Skeletal muscle cell (primary cell): ENCODE measurements around the gene MOBP.
A peak's percentile ranks its signal among the peaks of the same experiment; 100 is the strongest.

Experiments used
- DNase-seq: peaks from one replicate; pipeline ENCODE4 v3.0.0-alpha.2; 2010; ENCODE audit warnings: low read depth
- H3K4me3 ChIP-seq: 2 replicates; pipeline ENCODE4 v1.5.1; 2011; ENCODE audit warnings: low read depth, mild to moderate bottlenecking, control low read depth, low read length, moderate library complexity

The MOBP gene

DNA sequence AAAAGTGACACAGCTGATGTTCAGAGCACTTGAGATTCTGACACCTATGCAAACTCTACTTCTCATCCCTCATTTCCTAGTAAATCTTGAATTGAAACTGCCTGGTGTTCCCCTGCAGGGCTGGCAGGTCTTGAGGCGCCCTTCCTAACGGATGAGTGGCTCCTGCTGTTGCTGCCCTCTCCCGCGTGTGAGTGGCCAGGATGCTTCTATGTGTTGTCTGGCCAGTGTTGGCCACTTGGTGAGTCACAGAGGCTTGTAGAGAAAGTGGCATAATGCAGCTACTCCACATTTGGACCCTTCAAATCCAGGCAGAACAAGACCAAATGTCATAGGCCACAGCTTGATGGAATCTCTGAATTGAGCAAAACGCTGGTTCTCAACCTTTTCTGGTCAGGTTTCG, 63.6 kb downstream of the MOBP start:
- no peak for DNase-seq
- no peak overlapping the region for H3K4me3 ChIP-seq

DNA sequence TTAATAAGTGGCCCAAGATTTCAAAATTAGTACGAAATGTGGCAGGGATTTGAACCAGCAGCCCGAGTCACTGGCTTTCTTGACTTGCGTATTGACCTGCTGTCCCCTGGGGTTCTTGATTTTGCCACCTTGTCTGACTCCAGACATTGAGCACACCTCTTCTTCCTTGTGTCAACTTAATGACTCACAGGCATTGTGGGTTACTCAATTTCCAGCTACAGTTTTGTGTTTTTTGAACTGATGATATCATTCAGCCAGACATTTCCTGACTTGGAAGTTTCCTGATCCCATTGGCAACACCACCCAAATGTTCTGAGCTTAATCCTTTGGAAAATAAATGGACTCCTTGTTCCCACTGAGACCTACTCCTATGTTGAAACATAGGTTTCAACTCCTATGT, 64.2 kb downstream of the MOBP start:
- peak; percentile 69 for DNase-seq
- H3K4me3 ChIP-seq = no peak overlapping the region

DNA sequence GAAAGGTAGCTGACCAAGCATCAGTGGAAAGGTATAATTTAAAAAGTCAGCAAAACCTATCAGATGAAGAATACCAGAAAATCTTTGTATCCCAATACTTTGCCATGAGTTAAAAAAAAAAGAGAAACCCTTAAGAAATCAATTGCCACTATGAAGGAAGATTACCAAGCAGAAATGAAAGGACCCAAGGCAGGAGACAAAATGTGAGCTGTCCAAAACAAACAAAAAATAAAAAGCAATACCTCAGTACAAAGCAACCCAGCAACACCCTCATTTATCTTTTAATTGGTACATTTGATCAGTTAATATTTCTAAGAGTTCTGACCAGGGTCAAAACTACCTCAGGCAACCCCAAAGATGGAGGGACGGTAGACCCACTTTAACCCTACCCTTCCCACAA, 65.3 kb downstream of the MOBP start:
- no peak overlapping the region for H3K4me3 ChIP-seq
- no peak for DNase-seq

DNA sequence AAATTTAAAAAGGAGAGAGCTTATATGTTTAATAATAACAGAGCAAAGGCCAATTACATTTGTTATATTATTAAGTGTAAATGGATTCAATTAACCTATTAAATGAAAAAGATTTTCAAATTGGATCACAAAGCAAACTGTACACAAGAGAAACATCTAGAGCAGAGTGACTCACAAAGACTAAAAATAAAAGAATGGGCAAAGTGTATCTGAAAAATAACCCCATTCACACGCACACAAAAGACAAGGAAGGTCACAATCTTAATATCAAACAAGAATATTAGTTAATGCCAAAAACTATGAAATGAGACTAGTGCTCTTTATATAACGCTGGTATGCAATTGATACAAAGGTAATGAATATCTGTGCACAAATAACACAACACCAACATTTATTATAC, 65.7 kb downstream of the MOBP start:
- no peak overlapping the region for H3K4me3 ChIP-seq
- no peak for DNase-seq

DNA sequence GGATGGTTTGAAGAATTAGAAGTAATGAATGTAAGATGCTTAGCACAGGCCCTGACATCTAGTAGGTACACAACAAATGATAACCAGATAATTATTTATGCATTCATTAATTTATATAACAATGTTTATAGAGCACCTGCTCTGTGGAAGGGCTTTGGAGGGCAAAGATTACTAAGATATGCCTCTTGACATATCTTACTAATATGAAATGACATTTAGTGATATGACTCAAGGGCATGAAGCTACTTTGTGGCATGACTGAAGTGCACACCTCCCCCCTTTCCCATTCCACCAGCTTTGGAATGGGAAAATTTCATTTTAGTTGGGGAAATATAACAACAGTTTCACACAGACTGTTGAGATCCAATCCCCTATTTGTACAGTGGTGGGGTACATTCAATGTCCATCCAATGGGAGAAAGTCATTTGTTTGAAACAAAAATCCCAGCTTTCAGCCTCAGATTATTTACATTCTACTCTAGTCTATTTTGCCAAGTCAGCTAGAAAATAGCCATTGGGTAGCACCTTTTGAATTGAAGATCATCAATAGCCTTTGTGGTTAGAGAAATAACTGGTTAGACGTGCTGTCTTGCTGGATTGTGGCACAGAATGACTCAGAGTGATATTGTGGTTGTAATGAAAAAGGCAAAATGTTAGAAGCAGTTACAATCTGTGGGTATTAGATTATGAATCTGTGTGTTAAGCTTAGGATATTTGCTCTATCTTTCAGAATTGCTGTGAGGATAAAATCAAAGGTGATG, 72.9 kb downstream of the MOBP start:
- no peak for DNase-seq
- H3K4me3 ChIP-seq = no peak overlapping the region

DNA sequence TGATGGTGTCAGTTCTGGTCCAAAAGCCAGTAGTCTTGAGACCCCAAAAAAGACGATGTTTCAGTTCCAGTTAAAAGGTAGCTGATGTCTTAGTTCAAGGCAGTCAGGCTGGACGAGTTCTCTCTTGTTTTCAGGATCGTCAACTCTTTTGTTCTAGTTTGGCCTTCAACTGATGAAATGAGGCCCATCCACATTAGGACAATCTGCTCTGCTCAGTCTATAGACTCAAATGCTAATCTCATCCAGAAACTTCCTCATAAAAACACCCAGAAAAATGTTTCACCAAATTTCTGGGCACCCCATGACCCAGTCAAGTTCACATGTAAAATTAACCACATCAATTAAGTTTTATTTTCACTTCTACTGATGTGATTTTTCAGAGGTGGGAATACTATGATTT, 74.0 kb downstream of the MOBP start:
- no peak for DNase-seq
- H3K4me3 ChIP-seq = no peak overlapping the region

DNA sequence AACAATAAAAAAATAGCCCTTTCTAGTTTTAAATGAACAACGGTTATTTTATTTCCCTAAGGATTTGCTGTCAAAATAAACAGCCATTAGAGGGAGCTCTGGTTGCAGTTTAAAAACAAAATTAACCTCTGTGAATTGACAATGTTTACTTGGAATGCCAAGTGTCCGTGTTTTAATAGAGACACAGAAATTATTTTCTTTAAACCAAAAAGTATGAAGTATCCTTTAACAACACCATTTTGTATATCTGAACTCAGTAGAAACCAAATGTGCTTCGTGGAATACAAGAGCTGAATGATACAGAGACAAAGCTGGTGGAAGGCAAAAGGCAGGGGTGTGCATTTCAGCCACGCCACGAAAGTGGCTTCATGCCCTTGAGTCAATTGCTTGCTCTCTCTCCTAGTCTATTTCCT, 74.4 kb downstream of the MOBP start:
- H3K4me3 ChIP-seq = no peak overlapping the region
- DNase-seq = no peak

DNA sequence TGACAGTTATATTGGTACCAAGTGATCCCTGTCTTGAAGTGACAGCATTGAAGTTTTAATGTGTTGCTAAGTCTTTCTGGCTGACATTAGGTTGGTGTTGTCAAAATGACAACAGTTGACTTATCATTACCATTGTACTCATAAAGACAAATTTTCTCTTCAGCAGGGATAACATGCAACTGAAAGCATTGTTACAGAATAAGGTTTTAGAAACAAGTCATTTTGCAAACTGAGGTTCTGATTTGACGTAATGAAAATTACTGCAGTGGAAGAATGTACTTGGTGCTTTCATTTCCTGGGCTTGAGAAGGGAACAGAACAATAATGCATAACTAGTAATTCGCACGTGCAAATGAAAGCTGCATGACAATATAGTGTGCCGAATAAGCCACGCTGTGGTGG, 75.1 kb downstream of the MOBP start:
- no peak overlapping the region for H3K4me3 ChIP-seq
- DNase-seq = no peak

DNA sequence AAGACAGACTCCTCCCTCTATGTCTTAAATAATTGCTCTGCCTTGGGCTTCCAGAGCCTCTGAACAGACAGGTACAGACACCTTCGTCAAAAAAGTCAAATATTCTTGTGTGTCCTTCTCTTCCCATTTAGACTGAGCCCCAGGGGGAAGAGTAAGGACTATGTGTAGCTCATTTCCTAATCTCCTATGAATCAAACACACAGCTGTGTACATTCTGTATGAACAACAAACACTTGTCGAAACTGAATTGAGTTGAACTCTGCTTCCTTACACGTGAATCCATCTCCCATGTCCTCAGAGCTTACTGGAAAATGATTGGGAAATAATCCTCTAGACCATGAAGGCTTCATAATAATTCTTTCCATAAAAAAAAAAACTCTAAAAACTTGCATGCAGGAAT, 80.8 kb downstream of the MOBP start:
- H3K4me3 ChIP-seq = no peak overlapping the region
- DNase-seq = no peak

DNA sequence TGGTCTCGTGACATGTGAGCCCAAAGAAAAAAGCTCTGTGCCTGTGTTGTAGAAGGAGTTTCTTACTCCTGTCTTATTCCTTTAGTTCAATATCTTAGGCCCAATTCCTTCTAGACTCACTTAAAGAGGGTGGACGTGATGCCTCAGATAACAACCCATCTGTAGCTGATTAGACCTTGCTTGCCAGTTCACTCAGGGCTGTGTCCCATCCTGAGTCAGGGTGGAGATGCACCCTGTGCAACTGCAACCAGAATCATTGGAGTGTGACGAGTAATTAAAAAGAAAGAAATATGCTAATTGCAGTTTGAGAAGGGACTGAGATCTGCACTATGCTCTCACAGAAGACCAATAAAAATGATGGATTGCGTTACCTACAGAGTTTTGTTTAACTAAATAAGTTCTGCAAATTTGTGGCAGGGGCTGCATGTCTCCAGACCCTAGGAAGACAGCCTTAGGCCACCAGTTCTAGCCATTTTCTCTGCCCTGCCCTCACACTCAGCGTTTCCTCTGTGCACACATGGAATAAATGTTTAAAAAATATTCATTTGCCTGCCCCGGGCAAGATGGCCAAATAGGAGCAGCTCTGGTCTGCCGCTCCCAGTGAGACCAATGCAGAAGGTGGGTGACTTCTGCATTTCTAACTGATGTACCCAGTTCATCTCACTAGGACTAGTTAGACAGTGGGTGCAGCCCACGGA, 83.0 kb downstream of the MOBP start:
- H3K4me3 ChIP-seq = no peak overlapping the region
- DNase-seq = no peak
